Measurements from ENCODE around the gene TUT1. TPM values are rescaled to one million over a fixed set of nuclear protein-coding genes. Genes with fewer than 3 reads are reported as not detected.
"Not testable (repeated sequence)": the region's sequence is repeated elsewhere in the genome, so short reads cannot be mapped to it uniquely, and the experiment has no call there.

Gene TUT1
- total RNA-seq, 1 experiment from 2014 or later, result 7.6 TPM

DNA sequence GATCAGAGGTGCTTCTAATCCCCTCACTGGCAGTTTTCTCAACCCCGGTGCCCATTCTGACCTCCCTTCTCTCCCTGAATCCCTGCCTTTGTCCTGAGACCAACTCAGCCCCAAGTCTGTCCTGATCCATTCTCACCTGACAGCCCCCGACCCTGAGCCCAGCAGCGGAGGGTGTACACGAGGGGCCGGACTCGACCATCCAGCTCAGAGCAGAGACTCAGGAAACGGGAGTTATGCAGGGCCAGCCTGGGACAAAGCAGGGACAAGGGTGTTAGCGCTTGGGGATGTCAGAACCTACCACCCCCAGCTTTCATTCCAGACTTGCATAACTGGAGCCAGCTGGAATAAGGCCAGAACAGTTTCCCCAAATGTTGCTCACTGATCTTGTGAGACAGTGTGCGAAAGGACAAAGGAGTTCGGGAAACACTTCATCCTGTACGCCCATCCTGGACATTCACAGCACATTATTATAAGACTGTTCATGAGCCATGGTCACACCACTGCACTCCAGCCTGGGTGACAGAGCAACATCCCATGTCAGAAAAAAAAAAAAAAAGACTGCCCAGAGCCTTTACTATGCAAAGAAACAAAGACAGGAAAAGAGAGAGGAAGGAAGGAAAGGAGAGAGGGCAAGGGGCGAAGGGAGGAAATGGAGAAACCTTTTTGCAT, 14.1 kb downstream of the TUT1 start:
- DNase-seq (ENCODE audit: low read depth), result no peak

DNA sequence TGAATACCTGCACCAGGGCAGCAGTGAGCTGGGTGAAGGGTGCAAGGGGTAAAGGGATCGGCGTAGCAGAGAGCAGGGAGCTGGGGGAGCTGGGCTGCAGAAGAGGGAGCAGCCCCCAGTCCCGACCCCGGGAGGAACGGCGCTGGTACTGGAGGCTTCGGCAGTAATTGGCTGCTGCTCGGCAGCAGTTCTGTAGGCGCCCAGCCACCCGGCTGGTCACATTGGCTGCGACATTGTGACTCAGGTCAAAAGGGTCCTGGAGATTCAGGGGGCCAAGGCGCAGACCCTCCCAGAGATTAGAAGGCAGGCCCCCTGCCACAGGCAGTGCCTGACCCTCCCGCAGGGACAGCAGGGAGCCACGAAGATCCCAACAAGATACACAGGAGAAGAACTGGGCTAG, 15.5 kb downstream of the TUT1 start:
- DNase-seq (ENCODE audit: low read depth), result no peak

- DNase-seq (ENCODE audit: low read depth), result no peak
Measured at GRCh38 chr11:62575156-62575555, 16.2 kb downstream of the TUT1 start.

DNA sequence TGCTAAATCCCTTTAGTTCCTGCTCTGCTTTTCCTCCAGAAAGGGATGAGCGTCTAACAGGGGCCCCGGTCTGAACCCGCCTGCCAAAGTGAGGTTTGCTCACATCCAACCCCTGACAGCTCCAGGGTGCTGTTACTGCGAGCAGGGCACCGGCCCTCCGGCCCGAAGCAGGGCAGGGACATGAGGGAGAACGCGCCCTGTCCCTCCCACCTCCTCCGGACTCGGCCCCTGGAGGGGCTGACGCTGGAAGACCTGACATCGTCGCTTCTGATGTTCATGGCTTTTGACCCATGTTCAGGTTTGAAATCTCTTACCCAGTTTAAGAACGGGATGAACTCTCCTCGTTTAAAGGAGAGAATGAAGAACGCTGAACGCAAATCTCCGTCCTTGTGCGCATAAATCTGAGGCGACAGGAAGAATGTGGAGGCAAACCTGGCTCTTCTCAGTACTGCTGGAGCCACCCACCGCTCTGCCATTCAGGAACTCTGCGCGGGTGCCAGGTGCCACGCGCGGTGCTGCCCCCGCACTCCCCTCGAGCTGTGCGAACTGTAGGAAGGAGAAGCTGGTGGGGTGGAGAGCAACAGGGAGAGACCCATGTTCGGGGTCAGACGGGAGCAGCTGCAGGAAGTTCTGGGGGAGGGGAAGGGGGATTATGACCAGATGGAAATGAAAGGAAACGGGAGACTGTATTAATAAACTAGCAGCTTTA, 16.8 kb downstream of the TUT1 start:
- DNase-seq (ENCODE audit: low read depth), result no peak

DNA sequence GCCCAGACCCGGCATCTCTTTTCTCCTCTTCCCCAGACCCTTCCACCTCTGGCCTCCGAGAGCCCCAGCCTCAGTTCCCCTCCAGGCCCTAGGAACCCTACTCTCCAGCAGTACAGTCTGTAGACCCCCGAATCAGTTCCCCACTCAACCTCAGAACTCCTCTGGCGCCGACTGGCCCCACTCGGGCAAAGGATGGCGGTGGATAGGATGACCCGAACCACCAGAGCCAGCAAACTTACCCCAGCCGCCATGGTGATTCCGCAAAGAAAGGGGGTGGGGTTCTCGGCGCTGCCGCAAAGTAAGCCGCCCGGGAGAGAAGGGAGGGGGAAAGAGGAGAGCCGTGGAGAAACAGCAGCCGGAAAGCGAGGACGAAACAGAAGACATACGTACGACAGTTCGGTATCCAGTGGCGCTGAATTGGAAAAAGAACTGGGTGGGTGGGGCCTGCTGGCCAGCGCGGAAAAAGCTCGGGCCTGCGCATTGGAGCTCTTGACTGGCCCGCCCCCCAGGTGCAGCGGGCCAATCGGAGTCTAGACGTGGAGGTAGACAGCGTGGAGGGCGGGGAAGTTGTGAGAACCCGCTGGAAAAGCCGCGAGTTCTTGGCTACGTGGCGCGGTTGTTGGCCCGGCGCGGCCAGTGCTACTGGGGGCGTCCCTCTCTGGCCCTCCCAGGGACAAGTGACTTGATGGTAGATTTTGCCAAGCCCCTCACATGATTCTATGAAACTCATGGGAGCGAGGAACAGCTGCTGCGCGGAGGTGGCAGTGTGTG, 17.5 kb downstream of the TUT1 start, which contains the start of gene EEF1G:
Gene EEF1G (minus strand): TSS at position 300 of the 771 bp plus-strand sequence. CDS start 49 bp downstream, at position 251.
- DNase-seq (ENCODE audit: low read depth), result peak; percentile 100

DNA sequence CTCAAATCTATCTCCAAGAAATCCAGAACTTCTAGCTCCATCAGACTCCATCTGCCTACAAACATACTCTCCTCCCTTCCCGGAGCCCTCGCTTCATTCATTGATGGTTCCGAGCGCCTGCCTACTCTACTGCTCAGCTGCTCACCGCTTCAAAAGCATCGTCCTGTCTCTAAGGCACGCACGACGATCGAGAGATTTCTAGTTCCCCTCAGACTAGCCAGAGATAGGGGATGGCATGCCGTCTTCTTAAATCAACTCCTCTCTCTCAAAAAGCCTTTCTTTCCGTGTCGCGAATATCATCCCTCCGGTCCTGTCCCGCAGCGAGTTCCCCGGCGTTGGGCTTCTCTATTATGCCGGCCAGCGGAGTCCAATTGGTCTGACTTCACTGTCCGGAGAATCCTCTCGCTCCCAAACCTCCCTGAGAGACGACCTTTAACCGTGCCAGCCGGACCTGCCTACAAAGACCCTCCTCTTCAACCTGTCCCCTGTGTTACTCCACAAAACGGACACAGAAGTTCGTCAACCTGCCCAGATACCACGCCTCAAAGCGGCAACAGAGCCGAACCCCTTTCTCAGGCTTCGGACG, 18.2 kb downstream of the TUT1 start:
- peak; percentile 36 for DNase-seq (ENCODE audit: low read depth)

DNA sequence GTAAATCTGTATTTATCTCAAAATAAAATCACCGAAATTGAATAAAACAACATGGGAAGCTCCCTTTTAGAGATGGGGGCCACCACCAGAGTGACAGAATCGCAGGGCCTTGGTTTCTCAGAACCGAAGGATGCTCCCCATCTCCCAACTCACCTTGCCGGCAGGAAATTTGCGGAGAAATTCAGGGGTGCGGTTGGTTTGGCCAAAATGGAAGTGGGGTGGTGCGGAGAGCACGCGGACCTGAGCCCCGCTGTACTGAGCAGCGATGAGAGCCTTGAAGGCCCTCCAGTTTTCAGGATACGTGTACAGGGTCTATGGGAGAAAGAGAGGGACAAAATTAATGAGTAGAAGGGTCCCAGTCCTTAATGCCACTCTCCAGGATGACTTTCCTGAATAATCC, 18.9 kb downstream of the TUT1 start:
- no peak for DNase-seq (ENCODE audit: low read depth)

DNA sequence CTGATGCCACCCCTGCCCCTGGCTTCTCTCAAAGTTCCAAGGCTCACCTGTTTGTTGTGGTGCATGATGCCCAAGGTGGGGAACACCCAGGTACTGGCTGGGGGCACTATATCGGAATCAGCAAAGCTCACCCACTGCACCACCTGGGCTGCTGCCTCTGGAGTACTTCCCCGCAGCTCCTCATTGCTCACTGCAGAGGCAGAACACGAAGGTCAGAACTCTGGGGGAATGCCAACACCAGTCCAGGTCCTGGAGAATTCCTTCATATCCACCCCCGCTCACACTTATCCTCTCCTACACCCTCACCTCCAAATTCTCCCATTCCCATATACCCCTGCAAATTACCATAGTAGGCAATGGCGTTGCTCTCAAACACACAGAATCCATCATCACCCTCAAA, 19.8 kb downstream of the TUT1 start:
- DNase-seq (ENCODE audit: low read depth), result not testable (repeated sequence)

DNA sequence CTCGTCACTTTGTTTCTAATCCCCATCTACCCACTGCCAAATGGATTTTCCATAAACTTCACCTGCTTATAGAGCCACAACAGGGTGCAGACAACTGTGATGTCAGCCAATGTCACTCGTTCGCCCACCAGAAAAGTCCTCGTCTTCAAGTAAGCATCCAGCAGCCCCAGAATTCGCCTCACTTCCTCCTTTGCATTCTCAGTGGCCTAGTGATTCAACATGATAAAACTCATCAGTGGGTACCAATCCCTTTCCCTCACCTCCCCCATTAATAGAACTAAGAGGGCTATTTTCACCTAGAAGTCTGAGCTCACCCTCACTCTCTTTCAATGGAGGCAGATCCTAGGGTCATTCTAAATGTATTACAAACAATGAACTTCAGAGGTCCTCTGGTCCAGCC, 20.4 kb downstream of the TUT1 start:
- not testable (repeated sequence) for DNase-seq (ENCODE audit: low read depth)

DNA sequence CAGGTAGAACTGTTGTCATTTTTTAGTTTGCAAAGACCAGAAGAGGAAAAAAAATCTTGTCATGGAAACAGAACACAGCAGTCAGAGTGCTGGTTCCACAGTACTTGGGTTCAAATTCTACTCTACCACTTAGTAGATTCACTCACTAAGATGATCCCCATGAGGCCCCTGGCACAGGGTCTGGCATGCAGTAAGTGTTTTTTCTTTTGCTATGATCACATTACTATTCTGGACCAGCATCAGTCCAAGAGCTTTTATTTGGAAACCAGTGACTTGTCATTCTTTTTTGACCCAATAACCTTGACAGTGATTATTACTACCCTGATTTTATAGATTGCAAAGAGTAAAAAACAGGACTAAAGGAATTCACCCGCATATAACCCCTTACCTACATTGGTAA, 21.7 kb downstream of the TUT1 start:
- no peak for DNase-seq (ENCODE audit: low read depth)

- DNase-seq (ENCODE audit: low read depth), result no peak
Measured at GRCh38 chr11:62567018-62567633, 24.2 kb downstream of the TUT1 start.

GRCh38 chr11:62566247-62566646, 25.1 kb downstream of the TUT1 start:
- no peak for DNase-seq (ENCODE audit: low read depth)

- DNase-seq (ENCODE audit: low read depth), result no peak
Measured at GRCh38 chr11:62565100-62565802, 26.1 kb downstream of the TUT1 start.

GRCh38 chr11:62561677-62562230, 29.6 kb downstream of the TUT1 start:
- DNase-seq (ENCODE audit: low read depth), result not testable (repeated sequence)

- peak; percentile 99 for DNase-seq (ENCODE audit: low read depth)
Measured at GRCh38 chr11:62560566-62561103, 30.7 kb downstream of the TUT1 start.

- DNase-seq (ENCODE audit: low read depth), result not testable (repeated sequence)
Measured at GRCh38 chr11:62559626-62560025, 31.7 kb downstream of the TUT1 start.

GRCh38 chr11:62559204-62559603, 32.1 kb downstream of the TUT1 start:
- no peak for DNase-seq (ENCODE audit: low read depth)

DNA sequence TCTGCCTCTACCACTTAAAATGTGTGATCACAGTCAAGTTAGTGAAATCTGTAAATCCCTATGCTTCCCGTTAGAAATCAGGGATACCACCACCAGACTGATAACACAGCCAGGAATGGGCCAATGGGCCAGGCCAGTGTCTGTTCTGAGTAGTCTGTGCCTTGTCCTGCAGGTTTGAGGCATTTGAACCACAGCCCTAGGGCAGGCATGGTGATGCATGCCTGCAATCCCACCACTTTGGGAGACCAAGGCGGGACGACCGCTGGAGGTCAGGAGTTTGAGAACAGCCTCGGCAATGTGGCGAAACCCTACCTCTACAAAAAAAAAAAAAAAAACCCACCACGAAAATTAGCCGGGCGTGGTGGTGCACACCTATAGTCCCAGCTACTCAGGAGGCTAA, 32.7 kb downstream of the TUT1 start:
- DNase-seq (ENCODE audit: low read depth), result no peak

GRCh38 chr11:62556875-62557631, 34.3 kb downstream of the TUT1 start:
- DNase-seq (ENCODE audit: low read depth), result peak; percentile 69
